Liver (tissue), 9 donors: Measurements from ENCODE around the gene SP4. TPM values are rescaled to one million over a fixed set of nuclear protein-coding genes. Genes with fewer than 3 reads are reported as not detected.

Source experiments
- DNase-seq: peaks from one replicate; pipeline ENCODE4 v3.0.0-alpha.2; 2017; ENCODE audit warnings: low spot score
- H3K27ac ChIP-seq, 2 donors: one replicate each; pipeline ENCODE4 v1.7.0; 2013; ENCODE audit warnings: inconsistent platforms in 2 of 2, low read length in 2 of 2, control low read depth in 1 of 2, low read depth in 1 of 2, mild to moderate bottlenecking in 1 of 2
- H3K27me3 ChIP-seq, 4 donors: one replicate each; pipeline versions ENCODE4 v1.6.1 to v1.7.0; 2013; ENCODE audit warnings: low read length in 3 of 4, inconsistent platforms in 1 of 4, mild to moderate bottlenecking in 1 of 4, moderate library complexity in 1 of 4; ENCODE audit not compliant: control insufficient read depth in 4 of 4, insufficient read depth in 4 of 4
- H3K36me3 ChIP-seq, 4 donors: one replicate each; pipeline versions ENCODE4 v1.6.1 to v1.7.0; 2013; ENCODE audit warnings: low read length in 3 of 4, mild to moderate bottlenecking in 3 of 4, low read depth in 1 of 4, moderate library complexity in 1 of 4; ENCODE audit not compliant: control insufficient read depth in 4 of 4, insufficient read depth in 3 of 4
- H3K4me1 ChIP-seq, 4 donors: one replicate each; pipeline versions ENCODE4 v1.6.1 to v1.7.0; 2013; ENCODE audit warnings: low read length in 3 of 4, mild to moderate bottlenecking in 3 of 4, moderate library complexity in 1 of 4; ENCODE audit not compliant: control insufficient read depth in 4 of 4, insufficient read depth in 4 of 4
- H3K4me3 ChIP-seq, 3 donors: one replicate each; pipeline versions ENCODE4 v1.6.1 to v1.7.0; 2013; ENCODE audit warnings: low read length in 3 of 3, control low read depth in 1 of 3, low read depth in 1 of 3, mild to moderate bottlenecking in 1 of 3
- H3K9ac ChIP-seq, 2 donors: one replicate each; pipeline ENCODE4 v1.7.0; 2013; ENCODE audit warnings: low read length in 2 of 2, mild to moderate bottlenecking in 2 of 2, moderate library complexity in 2 of 2, control low read depth in 1 of 2, low read depth in 1 of 2
- H3K9me3 ChIP-seq, 4 donors: one replicate each; pipeline versions ENCODE4 v1.6.1 to v1.7.0; 2013; ENCODE audit warnings: low read length in 3 of 4; ENCODE audit not compliant: control insufficient read depth in 4 of 4
- EGR1 ChIP-seq, 2 donors: IDR thresholded peaks; 2 replicates each; pipeline ENCODE4 v1.6.1; 2016 to 2018; ENCODE audit warnings: antibody characterized with exemption in 2 of 2, low read depth in 2 of 2
- FOXA2 ChIP-seq: IDR thresholded peaks from 2 replicates; pipeline ENCODE4 v1.6.1; 2016; ENCODE audit warnings: antibody characterized with exemption
- GABPA ChIP-seq, 2 donors: IDR thresholded peaks in 1 of 2; conservative IDR thresholded peaks in 1 of 2; 2 replicates each; pipeline ENCODE4 v1.6.1; 2016; ENCODE audit warnings: antibody characterized with exemption in 2 of 2, mild to moderate bottlenecking in 1 of 2, moderate library complexity in 1 of 2
- HNF4A ChIP-seq, 2 donors: conservative IDR thresholded peaks; 2 replicates each; pipeline ENCODE4 v1.6.1; 2016; ENCODE audit warnings: antibody characterized with exemption in 2 of 2, mild to moderate bottlenecking in 2 of 2
- JUND ChIP-seq, 2 donors: IDR thresholded peaks; 2 replicates each; pipeline ENCODE4 v1.6.1; 2016; ENCODE audit warnings: antibody characterized with exemption in 2 of 2
- NR2F2 ChIP-seq: IDR thresholded peaks from 2 replicates; pipeline ENCODE4 v1.6.1; 2016; ENCODE audit warnings: antibody characterized with exemption
- RXRA ChIP-seq, 2 donors: IDR thresholded peaks; 2 replicates each; pipeline ENCODE4 v1.6.1; 2017 to 2018; ENCODE audit warnings: antibody characterized with exemption in 2 of 2, mild to moderate bottlenecking in 1 of 2
- SP1 ChIP-seq: IDR thresholded peaks from 2 replicates; pipeline ENCODE4 v1.6.1; 2018; ENCODE audit warnings: antibody characterized with exemption, mild to moderate bottlenecking
- TAF1 ChIP-seq: conservative IDR thresholded peaks from 2 replicates; pipeline ENCODE4 v1.6.1; 2016; ENCODE audit warnings: antibody characterized with exemption, mild to moderate bottlenecking
- YY1 ChIP-seq: IDR thresholded peaks from 2 replicates; pipeline ENCODE4 v1.6.1; 2016; ENCODE audit warnings: antibody characterized with exemption, mild to moderate bottlenecking
- WGBS: extraction: QIAGEN DNeasy Blood & Tissue Kit; methylation state at CpG from one replicate; pipeline ENCODE4 v1.1.7; 2013; 5-methylcytosine and 5-hydroxymethylcytosine counted together
- polyA plus RNA-seq, 2 donors: library from polyadenylated mRNA; stranded (reverse) in 1 of 2; unstranded in 1 of 2; fragments of 200-250 nt in 1 of 2; fragments of >200 nt in 1 of 2; fragmentation: Nextera tagmentation in 1 of 2; extraction: Ambion mirVana in 1 of 2; gene quantifications; one replicate each; pipeline versions ENCODE4 v1.2.1 to v1.2.3, GENCODE V29; 2013 to 2015
- total RNA-seq, 2 donors: library from RNA; depleted of rRNA; stranded (reverse); fragments of >200 nt; gene quantifications; one replicate each; pipeline ENCODE4 v1.2.3, GENCODE V29; 2014
- TF ChIP-seq, protein P1 (sequence below): IDR thresholded peaks from 2 replicates; pipeline ENCODE4 v1.6.1; 2016; ENCODE audit warnings: antibody characterized with exemption
- TF ChIP-seq, protein P2 (sequence below): IDR thresholded peaks from 2 replicates; pipeline ENCODE4 v1.6.1; 2016; ENCODE audit warnings: antibody characterized with exemption
- TF ChIP-seq, protein P3 (sequence below): fragments of 150-350 bp; IDR thresholded peaks from 2 replicates; pipeline ENCODE4 v1.5.1; 2017; ENCODE audit warnings: improper control_type of control experiment, low read depth, low read length; ENCODE audit not compliant: missing input control
- TF ChIP-seq, protein P4 (sequence below): IDR thresholded peaks from 2 replicates; pipeline ENCODE4 v1.6.1; 2016; ENCODE audit warnings: antibody characterized with exemption
- donor health status: healthy.
- donor health status: healthy.
- donor health status: healthy.
- donor health status: healthy.
- donor health status: healthy.

SP4 gene
- total and polyA plus RNA-seq, 4 donors: 0.61 to 13.2 (median 6.7) TPM

DNA sequence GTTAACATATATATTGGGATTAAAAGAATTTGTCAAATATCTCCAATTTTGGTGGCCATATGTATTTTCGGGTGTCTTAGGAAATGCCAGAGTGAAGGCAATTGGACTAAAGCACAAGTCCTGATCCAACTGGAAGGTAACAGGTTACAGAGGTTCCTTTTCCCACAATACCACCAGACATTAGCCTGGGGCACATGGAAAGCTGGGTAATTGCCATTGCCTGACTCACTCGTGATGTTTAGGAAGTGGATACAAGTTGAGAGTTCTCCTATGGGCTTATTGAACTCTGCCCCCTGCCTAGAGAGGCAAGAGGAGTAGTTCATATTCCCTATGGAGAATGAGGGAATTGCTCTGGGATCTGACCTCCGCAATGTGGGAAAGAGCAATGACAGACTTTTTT, 120.6 kb downstream of the SP4 start:
- H3K9ac ChIP-seq: no peak overlapping the region
- TF ChIP-seq EGR1 (IDR thresholded peaks at IDR 0.05; ENCODE audit: low read depth in 2 of 2) (no peak), GABPA (IDR thresholded peaks at IDR 0.05 in 1 of 2, conservative IDR thresholded peaks at IDR 0.05 in 1 of 2) (no peak), NR2F2 (no peak), RXRA (IDR thresholded peaks at IDR 0.05) (no peak), FOXA2 (no peak), TAF1 (no peak), SP1 (no peak), JUND (IDR thresholded peaks at IDR 0.05) (no peak), HNF4A (conservative IDR thresholded peaks at IDR 0.05) (no peak)
- TF ChIP-seq, protein P1, sequence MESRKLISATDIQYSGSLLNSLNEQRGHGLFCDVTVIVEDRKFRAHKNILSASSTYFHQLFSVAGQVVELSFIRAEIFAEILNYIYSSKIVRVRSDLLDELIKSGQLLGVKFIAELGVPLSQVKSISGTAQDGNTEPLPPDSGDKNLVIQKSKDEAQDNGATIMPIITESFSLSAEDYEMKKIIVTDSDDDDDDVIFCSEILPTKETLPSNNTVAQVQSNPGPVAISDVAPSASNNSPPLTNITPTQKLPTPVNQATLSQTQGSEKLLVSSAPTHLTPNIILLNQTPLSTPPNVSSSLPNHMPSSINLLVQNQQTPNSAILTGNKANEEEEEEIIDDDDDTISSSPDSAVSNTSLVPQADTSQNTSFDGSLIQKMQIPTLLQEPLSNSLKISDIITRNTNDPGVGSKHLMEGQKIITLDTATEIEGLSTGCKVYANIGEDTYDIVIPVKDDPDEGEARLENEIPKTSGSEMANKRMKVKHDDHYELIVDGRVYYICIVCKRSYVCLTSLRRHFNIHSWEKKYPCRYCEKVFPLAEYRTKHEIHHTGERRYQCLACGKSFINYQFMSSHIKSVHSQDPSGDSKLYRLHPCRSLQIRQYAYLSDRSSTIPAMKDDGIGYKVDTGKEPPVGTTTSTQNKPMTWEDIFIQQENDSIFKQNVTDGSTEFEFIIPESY: no peak
- TF ChIP-seq, protein P2, sequence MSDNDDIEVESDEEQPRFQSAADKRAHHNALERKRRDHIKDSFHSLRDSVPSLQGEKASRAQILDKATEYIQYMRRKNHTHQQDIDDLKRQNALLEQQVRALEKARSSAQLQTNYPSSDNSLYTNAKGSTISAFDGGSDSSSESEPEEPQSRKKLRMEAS: no peak
- TF ChIP-seq, protein P3, sequence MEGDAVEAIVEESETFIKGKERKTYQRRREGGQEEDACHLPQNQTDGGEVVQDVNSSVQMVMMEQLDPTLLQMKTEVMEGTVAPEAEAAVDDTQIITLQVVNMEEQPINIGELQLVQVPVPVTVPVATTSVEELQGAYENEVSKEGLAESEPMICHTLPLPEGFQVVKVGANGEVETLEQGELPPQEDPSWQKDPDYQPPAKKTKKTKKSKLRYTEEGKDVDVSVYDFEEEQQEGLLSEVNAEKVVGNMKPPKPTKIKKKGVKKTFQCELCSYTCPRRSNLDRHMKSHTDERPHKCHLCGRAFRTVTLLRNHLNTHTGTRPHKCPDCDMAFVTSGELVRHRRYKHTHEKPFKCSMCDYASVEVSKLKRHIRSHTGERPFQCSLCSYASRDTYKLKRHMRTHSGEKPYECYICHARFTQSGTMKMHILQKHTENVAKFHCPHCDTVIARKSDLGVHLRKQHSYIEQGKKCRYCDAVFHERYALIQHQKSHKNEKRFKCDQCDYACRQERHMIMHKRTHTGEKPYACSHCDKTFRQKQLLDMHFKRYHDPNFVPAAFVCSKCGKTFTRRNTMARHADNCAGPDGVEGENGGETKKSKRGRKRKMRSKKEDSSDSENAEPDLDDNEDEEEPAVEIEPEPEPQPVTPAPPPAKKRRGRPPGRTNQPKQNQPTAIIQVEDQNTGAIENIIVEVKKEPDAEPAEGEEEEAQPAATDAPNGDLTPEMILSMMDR: no peak
- no peaks in the 10 kb centered on the region for H3K27me3 ChIP-seq
- H3K4me1 ChIP-seq: peaks cover 1 to 6% (median 6%) of the 10 kb centered on the region in 4 donors
- no peaks in the 10 kb centered on the region for H3K36me3 ChIP-seq
- no peak overlapping the region for H3K4me3 ChIP-seq
- no peak overlapping the region for H3K27ac ChIP-seq
- DNase-seq: no peak
- H3K9me3 ChIP-seq: no peaks in the 10 kb centered on the region
- 93% methylated on average over 3 of the region's 3 CpGs for whole genome bisulfite sequencing

DNA sequence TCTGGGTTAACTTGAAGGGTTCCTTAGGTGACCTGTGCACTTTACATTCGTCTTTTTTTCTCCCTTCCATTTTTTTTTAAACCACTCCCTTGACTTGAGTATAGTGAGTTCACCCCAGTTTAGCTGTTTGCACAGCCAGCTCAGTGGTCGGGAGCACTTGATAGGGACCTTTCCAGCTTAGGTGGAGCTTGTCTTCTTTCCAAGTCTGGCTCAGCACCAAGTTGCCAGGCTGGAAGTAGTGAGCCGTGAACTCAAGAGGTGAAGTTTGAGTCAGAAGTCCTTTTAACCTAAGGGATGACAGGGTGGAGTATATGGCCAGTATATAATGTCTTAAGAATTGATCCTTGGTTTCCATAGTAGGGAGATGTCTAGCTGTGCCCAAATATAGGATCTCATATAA, 122.2 kb downstream of the SP4 start:
- H3K9me3 ChIP-seq: no peaks in the 10 kb centered on the region
- no peak overlapping the region for H3K4me3 ChIP-seq
- 75% methylated on average over 3 of the region's 3 CpGs for WGBS
- no peak for DNase-seq
- H3K4me1 ChIP-seq: no peaks in the 10 kb centered on the region
- no peaks in the 10 kb centered on the region for H3K27me3 ChIP-seq
- TF ChIP-seq, protein P4, sequence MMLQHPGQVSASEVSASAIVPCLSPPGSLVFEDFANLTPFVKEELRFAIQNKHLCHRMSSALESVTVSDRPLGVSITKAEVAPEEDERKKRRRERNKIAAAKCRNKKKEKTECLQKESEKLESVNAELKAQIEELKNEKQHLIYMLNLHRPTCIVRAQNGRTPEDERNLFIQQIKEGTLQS: no peak
- no peak for TF ChIP-seq YY1
- no peak for TF ChIP-seq GABPA (IDR thresholded peaks at IDR 0.05 in 1 of 2, conservative IDR thresholded peaks at IDR 0.05 in 1 of 2)
- TF ChIP-seq RXRA (IDR thresholded peaks at IDR 0.05): no peak
- no peak for TF ChIP-seq JUND (IDR thresholded peaks at IDR 0.05)
- no peak overlapping the region for H3K9ac ChIP-seq
- no peaks in the 10 kb centered on the region for H3K36me3 ChIP-seq
- no peak overlapping the region for H3K27ac ChIP-seq
